Activated T-helper 9 cell treated with anti-CD3 and anti-CD28 coated beads, Interleukin-2, amount 50 U/mL, for 16 hours (primary cell): ENCODE data around the gene BRME1.

Experiments
- DNase-seq: peaks from one replicate; pipeline ENCODE4 v3.0.0-alpha.2; 2020; ENCODE audit warnings: low read depth

BRME1 gene

DNA sequence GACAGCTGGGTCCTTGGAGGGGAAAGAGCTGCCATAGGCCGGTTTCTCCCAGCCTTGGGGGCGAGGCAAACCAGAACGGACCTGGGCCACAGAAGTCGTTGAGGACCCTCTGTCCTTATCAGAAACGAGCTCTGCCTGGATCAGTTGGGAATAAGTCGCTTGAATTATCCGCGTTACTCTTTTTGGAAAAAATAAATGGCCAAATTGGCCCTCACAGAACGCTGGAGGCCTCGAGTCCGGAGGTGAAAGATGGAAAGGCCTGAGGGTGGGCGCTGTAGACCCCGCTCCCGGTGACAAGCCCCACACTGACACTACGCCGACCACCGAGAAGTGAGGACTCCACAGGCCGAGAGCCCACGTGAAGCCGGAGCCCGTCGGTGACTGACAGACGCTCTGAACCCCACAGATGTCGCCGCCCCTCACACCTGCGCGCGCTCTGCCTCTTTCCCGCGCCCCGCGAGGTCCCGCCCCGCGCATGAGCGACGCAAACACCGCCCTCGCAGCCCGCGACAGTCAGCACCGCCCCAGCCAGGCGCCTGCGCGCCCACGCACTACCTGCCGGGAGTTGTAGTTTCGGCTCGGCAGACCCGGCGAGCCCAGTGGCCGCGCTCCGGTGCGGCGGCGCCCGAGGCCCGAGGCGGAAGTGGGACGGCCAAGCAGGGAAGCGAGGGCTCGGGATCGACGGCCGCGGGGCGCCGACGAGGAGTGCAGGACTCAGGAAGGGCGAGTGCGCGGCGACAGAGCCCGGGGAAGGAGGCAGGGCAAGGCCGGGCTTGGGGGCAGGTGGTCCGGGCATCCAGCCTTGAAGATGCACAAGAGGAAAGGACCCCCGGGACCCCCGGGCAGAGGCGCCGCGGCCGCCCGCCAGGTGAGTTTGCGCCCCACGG lies at the start of gene BRME1, which contains the start of gene CC2D1A:
Gene BRME1, minus strand, starts transcription at position 484 of the 887 bp plus-strand sequence. CDS start 1,225 bp downstream, outside the sequence.
Gene CC2D1A, plus strand, starts transcription at position 568 of the 887 bp plus-strand sequence. Its CDS starts 241 bp downstream, at position 809.
- peak; percentile 93 for DNase-seq

DNA sequence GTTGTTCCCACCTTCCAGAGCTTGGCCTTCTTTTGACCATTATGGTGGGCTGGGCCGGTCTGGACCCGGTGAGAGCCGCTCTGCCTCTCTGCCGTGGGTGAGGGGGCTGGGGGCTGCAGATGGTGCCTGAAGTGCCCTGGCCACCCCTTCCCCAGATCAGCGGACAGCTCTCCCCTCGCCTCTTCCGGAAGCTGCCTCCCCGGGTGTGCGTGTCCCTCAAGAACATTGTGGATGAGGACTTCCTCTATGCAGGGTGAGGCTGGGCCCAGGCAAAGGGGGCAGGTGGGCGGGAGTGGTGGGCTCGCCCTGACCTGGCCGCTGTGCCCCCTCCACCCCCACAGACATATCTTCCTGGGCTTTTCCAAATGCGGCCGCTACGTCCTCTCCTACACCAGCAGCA lies 48.3 kb upstream of the BRME1 start:
- no peak for DNase-seq

DNA sequence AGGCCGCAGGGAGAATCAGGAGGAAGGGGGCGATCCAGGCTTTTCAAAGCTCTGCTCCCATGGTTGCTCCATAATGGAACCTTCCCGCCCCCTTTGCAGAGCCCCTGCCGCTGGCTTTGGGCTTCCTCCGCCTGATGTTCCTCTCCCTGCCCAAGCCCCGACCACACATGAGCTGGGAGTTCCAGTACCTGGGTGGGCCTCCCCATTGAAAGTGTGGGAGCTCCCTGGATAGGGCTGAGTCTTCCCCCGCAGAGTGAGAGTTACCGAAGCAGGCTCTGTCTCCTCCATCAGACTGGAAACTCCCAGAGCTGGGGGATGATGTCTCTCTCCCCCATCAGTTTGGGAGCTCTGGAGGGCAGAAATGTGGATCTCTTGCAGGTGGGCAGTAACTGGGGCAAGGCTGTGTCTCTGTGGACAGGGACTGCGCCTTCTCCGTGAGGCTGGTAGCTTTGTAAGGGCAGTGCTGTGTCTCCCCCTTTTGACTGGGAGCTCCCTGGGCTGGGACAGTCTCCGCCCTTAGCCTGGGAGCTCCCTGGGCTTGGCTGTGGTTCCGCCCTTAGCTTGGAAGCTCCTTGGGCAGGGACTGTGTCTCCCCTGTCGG lies 47.1 kb upstream of the BRME1 start:
- no peak for DNase-seq

GRCh38 chr19:13952154-13952930 lies 46.4 kb upstream of the BRME1 start, which contains the start of gene DCAF15:
DCAF15 (plus strand) TSS chr19:13952509; CDS start chr19:13952513, 4 bp downstream.
- peak; percentile 98 for DNase-seq

- no peak for DNase-seq
Observed at GRCh38 chr19:13951799-13952153, 45.9 kb upstream of the BRME1 start.

DNA sequence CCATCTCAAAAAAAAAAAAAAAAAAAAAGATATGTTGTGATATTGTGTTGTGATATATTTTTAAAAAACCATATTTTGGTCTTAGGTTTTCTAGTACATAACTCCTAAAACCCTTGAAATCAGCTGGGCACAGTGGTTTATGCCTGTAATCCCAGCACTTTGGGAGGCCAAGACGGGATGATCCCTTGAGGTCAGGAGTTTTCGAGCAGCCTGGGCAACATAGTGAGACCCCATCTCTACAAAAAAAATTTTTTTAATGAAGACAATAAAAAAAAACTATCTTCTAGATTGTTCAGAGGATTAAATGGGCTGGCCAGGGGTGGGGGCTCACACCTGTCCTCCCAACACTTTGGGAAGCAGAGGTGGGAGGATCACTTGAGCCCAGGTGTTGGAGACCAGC lies 45.1 kb upstream of the BRME1 start:
- DNase-seq: no peak

DNA sequence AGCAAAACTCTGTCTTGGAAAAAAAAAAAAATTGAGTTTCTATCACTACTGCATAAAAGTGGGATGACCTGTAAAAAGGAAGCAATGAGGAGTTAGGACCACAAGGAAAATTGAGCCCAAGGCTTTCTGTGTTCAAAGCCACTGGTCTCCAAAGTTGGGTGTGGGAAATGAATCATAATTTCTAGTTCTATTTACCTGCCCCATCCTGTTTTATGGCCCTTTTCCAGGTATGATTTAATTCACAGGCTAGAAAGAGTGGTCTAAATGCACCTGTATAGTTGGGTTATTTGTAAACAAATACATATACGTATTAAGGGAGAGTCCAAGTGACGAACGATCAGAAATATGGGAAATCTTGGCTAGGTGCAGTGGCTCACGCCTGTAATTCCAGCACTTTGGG lies 40.5 kb upstream of the BRME1 start:
- no peak for DNase-seq

DNA sequence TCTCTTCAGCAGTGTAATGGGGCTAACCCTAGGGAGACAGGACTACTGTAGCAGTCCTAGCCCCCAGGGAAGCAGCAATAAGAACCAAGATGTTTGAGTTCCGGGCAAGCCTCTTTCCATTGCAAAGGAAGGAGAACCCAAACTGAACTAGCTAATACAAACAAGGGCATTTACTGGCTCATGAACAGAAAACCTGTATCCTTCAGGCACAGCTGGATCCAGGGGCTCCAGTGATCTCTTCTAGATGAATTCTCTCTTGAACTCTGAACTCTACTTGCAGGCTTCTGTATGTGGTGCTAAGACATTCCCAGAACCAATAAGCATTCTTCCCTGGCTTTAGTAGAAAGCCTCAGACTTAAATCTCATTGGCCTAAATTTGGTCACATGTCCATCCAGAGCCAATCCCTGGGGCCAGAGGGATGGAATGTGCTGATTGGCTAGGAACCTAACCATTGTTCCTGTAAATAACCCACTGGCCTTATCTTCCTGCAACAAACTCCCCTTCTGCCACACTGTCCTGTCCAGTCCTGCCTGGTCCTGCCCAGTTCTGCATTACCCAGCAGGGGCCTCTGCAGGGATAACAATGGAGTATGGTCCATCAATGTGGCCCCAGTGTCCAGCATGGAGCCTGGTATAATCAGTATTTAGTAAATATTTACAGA lies 36.2 kb upstream of the BRME1 start:
- no peak for DNase-seq

GRCh38 chr19:13938301-13939064 lies 32.6 kb upstream of the BRME1 start, which contains the start of gene PODNL1:
PODNL1 (minus strand) TSS chr19:13938417; CDS start chr19:13938181, 236 bp downstream.
- DNase-seq: no peak

GRCh38 chr19:13937479-13938300 lies 31.8 kb upstream of the BRME1 start:
- DNase-seq: no peak

GRCh38 chr19:13935765-13936510 lies 30.0 kb upstream of the BRME1 start:
- no peak for DNase-seq

- no peak for DNase-seq
Observed at GRCh38 chr19:13934785-13935109, 28.8 kb upstream of the BRME1 start.

DNA sequence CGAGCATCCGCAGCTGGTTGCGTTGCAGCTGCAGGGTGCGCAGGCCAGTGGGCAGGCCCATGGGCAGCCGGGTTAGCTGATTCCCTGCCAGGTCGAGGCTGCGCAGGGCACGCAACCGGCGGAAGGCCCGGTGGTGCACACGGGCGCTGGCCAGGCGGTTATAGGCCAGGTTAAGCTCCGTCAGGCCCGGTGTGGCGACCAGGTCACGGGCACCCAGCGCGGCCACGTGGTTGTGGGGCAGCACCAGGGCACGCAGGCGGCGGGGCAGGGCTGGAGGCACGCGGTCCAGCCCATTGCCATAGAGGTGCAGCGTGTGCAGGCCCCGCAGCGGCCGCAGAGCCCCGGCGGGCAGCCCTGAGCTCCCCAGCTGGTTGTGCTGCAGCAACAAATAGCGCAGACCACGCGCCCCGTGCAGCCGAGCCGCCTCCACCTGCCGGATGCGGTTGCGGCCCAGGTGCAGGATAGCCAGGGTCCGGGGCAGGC lies 27.0 kb upstream of the BRME1 start:
- no peak for DNase-seq

DNA sequence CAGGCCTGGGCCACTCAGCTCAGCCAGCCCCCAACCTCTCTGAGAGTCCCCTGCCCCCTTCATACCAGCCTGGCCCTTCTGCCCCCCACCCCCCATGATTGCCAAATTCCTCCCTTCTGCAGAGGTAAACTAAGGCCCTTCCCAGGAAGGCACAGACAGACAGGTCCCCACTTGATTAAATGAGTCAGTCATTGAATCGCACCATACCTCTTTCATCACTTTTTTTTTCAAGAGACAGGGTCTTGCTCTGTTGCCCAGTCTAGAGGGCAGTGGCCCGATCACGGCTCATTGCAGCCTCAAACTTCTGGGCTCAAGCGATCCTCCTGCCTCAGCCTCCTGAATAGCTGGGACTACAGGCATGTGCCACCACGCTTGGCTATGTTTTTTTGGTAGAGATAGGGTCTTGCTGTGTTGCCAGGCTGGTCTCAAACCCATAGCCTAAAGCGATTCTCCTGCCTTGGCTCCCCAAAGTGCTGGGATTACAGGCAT lies 26.3 kb upstream of the BRME1 start:
- DNase-seq: no peak

DNA sequence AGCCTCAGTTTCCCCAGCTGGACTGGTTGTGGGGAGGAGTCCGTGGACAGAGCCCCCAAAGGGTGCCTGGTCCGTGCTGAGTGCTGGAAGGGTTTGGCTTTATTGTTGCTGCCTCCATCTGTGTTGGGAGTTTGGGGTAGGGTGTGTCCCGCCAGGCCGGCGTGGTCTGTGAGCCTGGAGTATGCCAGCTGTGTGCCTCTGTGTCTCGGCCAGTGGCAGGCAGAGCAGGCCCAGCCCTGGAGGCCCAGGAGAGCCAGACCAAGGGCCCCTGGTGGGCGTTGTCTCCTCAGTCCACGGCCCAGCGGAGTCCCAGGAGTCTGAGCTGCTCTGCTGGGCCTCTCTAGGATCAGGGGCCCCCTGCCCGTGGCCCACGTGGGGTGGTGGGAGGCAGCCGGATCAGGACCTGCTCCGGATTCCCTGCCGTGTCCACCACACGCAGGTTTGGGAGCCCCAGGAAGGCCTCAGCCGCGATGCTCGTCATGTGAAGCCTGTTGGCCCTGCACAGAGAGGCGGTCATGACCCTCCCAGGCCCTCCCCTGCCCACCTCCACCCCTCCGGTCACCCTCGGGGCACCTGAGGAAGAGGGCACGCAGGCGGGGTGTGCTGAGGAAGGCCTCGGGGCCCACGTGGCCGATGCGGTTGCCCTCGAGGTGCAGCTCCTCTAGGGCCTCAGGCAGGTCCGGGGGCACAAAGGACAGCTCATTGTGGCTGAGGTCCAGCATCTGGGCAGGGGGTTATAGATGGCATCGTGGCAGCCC lies 25.7 kb upstream of the BRME1 start:
- no peak for DNase-seq

GRCh38 chr19:13930402-13930801 lies 24.5 kb upstream of the BRME1 start:
- DNase-seq: no peak

- no peak for DNase-seq
Observed at GRCh38 chr19:13929956-13930355, 24.0 kb upstream of the BRME1 start.

- no peak for DNase-seq
Observed at GRCh38 chr19:13929340-13929739, 23.4 kb upstream of the BRME1 start.

DNA sequence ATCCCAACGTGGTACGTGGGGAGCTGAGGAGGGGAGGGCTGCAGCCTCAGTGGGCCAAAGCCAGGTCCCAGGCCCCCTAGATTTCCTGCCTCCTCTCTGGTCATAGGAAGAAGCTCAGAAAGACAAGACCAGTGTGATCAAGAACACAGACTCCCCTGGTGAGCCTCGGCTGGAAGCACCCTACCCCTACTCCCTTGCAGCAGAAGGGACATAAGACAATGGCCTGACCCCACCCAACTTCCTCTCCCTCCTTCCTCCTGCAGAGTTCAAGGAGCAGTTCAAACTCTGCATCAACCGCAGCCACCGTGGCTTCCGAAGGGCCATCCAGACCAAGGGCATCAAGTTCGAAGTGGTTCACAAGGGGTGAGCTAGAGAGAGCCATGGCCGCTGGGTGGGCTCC lies 20.8 kb upstream of the BRME1 start:
- no peak for DNase-seq
